IPS-NIHi7 (cell line): ENCODE measurements around the gene KCNJ9.
A peak's percentile ranks its signal among the peaks of the same experiment; 100 is the strongest.
"Not testable (repeated sequence)": the region's sequence is repeated elsewhere in the genome, so short reads cannot be mapped to it uniquely, and the experiment has no call there.

Source experiments
- DNase-seq: peaks from one replicate; pipeline ENCODE4 v3.0.0; 2012; ENCODE audit warnings: mixed read lengths; ENCODE audit errors: extremely low spot score

The KCNJ9 gene

GRCh38 chr1:160081261-160081936 is at the start of gene KCNJ9:
TSS of gene KCNJ9 (plus strand) at chr1:160081538. CDS start at chr1:160084031, 2,493 bp downstream.
- DNase-seq = peak; percentile 46

GRCh38 chr1:160032165-160032820 is 49.0 kb upstream of the KCNJ9 start:
- no peak for DNase-seq

- DNase-seq = no peak
These were observed 40.9 kb upstream of the KCNJ9 start for GRCh38 chr1:160040476-160040875.

GRCh38 chr1:160043543-160043942 is 37.8 kb upstream of the KCNJ9 start:
- no peak for DNase-seq

GRCh38 chr1:160045653-160046052 is 35.7 kb upstream of the KCNJ9 start:
- DNase-seq = no peak

GRCh38 chr1:160046494-160047110 is 34.7 kb upstream of the KCNJ9 start:
- peak; percentile 86 for DNase-seq

- DNase-seq = no peak
These were observed 34.0 kb upstream of the KCNJ9 start for GRCh38 chr1:160047111-160047991.

- DNase-seq = no peak
These were observed 33.0 kb upstream of the KCNJ9 start for GRCh38 chr1:160048335-160048734.

GRCh38 chr1:160049101-160049500 is 32.2 kb upstream of the KCNJ9 start:
- DNase-seq = no peak

GRCh38 chr1:160050182-160050581 is 31.2 kb upstream of the KCNJ9 start:
- DNase-seq = not testable (repeated sequence)

GRCh38 chr1:160050619-160051018 is 30.7 kb upstream of the KCNJ9 start:
- DNase-seq = no peak

- DNase-seq = no peak
These were observed 28.4 kb upstream of the KCNJ9 start for GRCh38 chr1:160052936-160053335.

GRCh38 chr1:160053548-160054365 is 27.6 kb upstream of the KCNJ9 start:
- no peak for DNase-seq

- no peak for DNase-seq
These were observed 24.6 kb upstream of the KCNJ9 start for GRCh38 chr1:160056648-160057169.

- peak; percentile 55 for DNase-seq
These were observed 23.3 kb upstream of the KCNJ9 start for GRCh38 chr1:160058087-160058486.

GRCh38 chr1:160061369-160062229 is 19.7 kb upstream of the KCNJ9 start:
- DNase-seq = peak; percentile 58

GRCh38 chr1:160062230-160062532 is 19.2 kb upstream of the KCNJ9 start:
- DNase-seq = no peak

GRCh38 chr1:160063176-160063575 is 18.2 kb upstream of the KCNJ9 start:
- DNase-seq = no peak

- DNase-seq = no peak
These were observed 17.2 kb upstream of the KCNJ9 start for GRCh38 chr1:160064164-160064563.

- no peak for DNase-seq
These were observed 16.6 kb upstream of the KCNJ9 start for GRCh38 chr1:160064746-160065145.
